ENCODE measurements around the gene ENTR1. TPM values are rescaled to one million over a fixed set of nuclear protein-coding genes. Genes with fewer than 3 reads are reported as not detected.

Gene ENTR1, protein sequence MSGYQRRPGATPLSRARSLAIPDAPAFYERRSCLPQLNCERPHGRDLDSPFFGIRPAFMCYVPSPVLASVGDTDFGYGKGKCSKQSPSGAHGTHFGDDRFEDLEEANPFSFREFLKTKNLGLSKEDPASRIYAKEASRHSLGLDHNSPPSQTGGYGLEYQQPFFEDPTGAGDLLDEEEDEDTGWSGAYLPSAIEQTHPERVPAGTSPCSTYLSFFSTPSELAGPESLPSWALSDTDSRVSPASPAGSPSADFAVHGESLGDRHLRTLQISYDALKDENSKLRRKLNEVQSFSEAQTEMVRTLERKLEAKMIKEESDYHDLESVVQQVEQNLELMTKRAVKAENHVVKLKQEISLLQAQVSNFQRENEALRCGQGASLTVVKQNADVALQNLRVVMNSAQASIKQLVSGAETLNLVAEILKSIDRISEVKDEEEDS
- total RNA-seq (10 to 100 TPM; 18.2 to 22.9 (median 20.1) TPM), polyA plus RNA-seq (13.6 TPM)
- long read RNA-seq, donor 1, transcript ENTR1-204 (8 exons, 2,129 nt), result major isoform, 22 of 45 reads
- long read RNA-seq, donor 1, partial matches to known transcripts, result 3 of 45 reads
- long read RNA-seq, donor 1, other reads (novel, unspliced or antisense), result 13 of 45 reads
- long read RNA-seq, donor 2, transcript ENTR1-204 (8 exons, 2,129 nt), result major isoform, 7 of 14 reads
- long read RNA-seq, donor 2, partial matches to known transcripts, result 2 of 14 reads
- long read RNA-seq, donor 2, other reads (novel, unspliced or antisense), result 4 of 14 reads
- long read RNA-seq, donor 3, partial matches to known transcripts, result 2 of 7 reads
- long read RNA-seq, donor 3, other reads (novel, unspliced or antisense), result 1 of 7 reads
- long read RNA-seq, donor 4, transcript ENTR1-204 (8 exons, 2,129 nt), result major isoform, 8 of 14 reads
- long read RNA-seq, donor 4, partial matches to known transcripts, result 0 of 14 reads
- long read RNA-seq, donor 4, other reads (novel, unspliced or antisense), result 3 of 14 reads

DNA sequence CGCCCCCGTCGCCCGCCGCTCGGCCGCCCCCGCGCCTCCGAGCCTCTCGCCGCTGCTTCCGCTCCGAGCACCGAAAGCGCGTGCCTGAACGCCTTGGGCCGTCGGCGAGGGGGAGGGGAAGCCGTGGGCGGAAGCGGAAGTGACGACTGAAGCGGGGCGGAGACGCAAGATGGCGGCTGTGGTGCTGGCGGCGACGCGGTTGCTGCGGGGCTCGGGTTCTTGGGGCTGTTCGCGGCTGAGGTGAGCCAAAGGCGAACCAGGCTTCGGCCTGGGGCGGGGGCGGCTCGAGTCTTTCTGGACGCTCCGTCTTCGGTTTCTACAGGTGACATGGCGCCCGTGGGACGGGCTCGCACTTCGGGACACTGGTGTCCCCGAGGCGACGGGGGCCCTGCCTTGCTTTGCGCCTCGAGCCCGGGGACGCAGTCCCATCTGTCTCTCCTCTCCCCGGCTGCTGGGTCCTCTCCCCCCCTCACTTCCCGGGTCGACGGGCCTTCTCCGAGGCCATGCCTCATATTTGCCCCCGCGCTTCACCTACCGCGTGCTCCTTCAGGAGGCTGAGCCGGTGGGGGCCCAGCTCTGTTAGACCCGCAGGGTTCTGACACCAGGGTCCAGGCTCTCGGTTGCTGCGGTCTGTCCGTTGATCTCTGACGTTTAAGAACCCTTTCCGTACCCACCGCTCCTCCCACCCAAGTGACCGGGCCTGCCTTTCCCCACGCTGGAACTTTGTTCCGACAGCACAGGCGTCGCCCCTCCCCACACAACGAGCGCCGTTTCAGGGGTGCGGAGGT, at the start of gene ENTR1, which contains the start of gene PMPCA:
TSS of gene ENTR1 (minus strand) at position 115 of the 788 bp plus-strand sequence. CDS start 217 bp downstream, outside the sequence.
TSS of gene PMPCA (plus strand) at position 159 of the 788 bp plus-strand sequence. CDS start at position 170, 11 bp downstream.
- intact Hi-C loops (cut with DNase I), result no loop called here
- H3K27ac ChIP-seq (ENCODE audit: low read length), result peak within 1 kb of the TSS; percentile 76

GRCh38 chr9:136459425-136459824, 49.0 kb upstream of the ENTR1 start:
- Histone ChIP-seq H3K27me3 (ENCODE audit: control insufficient read depth, insufficient read depth) (no peaks in the 10 kb centered on the region), H3K4me3 (ENCODE audit: low read length) (no peak overlapping the region), H3K27ac (ENCODE audit: low read length) (no peak overlapping the region), H3K9me3 (ENCODE audit: control insufficient read depth, low read length) (no peaks in the 10 kb centered on the region), H3K4me1 (ENCODE audit: control insufficient read depth, insufficient read depth, low read length) (no peaks in the 10 kb centered on the region)
- intact Hi-C loops (cut with DNase I), result no loop called here
- ATAC-seq, result no peak
- WGBS, result 96% methylated on average over 28 of the region's 28 CpGs
- DNase-seq, result peak in 2 of 3 donors; percentile 36 to 46

More for the DNA sequence above, at the start of gene ENTR1, which contains the start of gene PMPCA:
- Histone ChIP-seq H3K9me3 (ENCODE audit: control insufficient read depth, low read length) (no peaks in the 10 kb centered on the region), H3K27me3 (ENCODE audit: control insufficient read depth, insufficient read depth) (no peaks in the 10 kb centered on the region), H3K4me3 (ENCODE audit: low read length) (peak within 1 kb of the TSS; percentile 75), H3K4me1 (ENCODE audit: control insufficient read depth, insufficient read depth, low read length) (no peaks in the 10 kb centered on the region)
- ATAC-seq, result peak; percentile 89 to 91
- WGBS, result under 1% methylated on average over 83 of the region's 83 CpGs
- DNase-seq, result peak; percentile 92 to 98 (median 97)

- intact Hi-C loops (cut with DNase I), result no loop called here
- Histone ChIP-seq H3K27ac (ENCODE audit: low read length) (no peak overlapping the region), H3K4me3 (ENCODE audit: low read length) (no peak overlapping the region), H3K9me3 (ENCODE audit: control insufficient read depth, low read length) (no peaks in the 10 kb centered on the region), H3K4me1 (ENCODE audit: control insufficient read depth, insufficient read depth, low read length) (no peaks in the 10 kb centered on the region), H3K27me3 (ENCODE audit: control insufficient read depth, insufficient read depth) (no peaks in the 10 kb centered on the region)
- 96% methylated on average over 24 of the region's 24 CpGs for WGBS
- DNase-seq (peak in 2 of 3 donors; percentile 36 to 43), ATAC-seq (no peak)
Measured at GRCh38 chr9:136457326-136457725, 46.9 kb upstream of the ENTR1 start.

GRCh38 chr9:136456258-136456657, 45.8 kb upstream of the ENTR1 start:
- no peaks in the 10 kb centered on the region for H3K9me3 ChIP-seq (ENCODE audit: control insufficient read depth, low read length)
- no peak overlapping the region for H3K4me3 ChIP-seq (ENCODE audit: low read length)
- intact Hi-C loops (cut with DNase I), result no loop called here
- no peak for ATAC-seq
- WGBS, result 82% methylated on average over 9 of the region's 9 CpGs
- no peaks in the 10 kb centered on the region for H3K4me1 ChIP-seq (ENCODE audit: control insufficient read depth, insufficient read depth, low read length)
- no peaks in the 10 kb centered on the region for H3K27me3 ChIP-seq (ENCODE audit: control insufficient read depth, insufficient read depth)
- no peak overlapping the region for H3K27ac ChIP-seq (ENCODE audit: low read length)
- DNase-seq, result peak in 2 of 3 donors; percentile 24 to 38

DNA sequence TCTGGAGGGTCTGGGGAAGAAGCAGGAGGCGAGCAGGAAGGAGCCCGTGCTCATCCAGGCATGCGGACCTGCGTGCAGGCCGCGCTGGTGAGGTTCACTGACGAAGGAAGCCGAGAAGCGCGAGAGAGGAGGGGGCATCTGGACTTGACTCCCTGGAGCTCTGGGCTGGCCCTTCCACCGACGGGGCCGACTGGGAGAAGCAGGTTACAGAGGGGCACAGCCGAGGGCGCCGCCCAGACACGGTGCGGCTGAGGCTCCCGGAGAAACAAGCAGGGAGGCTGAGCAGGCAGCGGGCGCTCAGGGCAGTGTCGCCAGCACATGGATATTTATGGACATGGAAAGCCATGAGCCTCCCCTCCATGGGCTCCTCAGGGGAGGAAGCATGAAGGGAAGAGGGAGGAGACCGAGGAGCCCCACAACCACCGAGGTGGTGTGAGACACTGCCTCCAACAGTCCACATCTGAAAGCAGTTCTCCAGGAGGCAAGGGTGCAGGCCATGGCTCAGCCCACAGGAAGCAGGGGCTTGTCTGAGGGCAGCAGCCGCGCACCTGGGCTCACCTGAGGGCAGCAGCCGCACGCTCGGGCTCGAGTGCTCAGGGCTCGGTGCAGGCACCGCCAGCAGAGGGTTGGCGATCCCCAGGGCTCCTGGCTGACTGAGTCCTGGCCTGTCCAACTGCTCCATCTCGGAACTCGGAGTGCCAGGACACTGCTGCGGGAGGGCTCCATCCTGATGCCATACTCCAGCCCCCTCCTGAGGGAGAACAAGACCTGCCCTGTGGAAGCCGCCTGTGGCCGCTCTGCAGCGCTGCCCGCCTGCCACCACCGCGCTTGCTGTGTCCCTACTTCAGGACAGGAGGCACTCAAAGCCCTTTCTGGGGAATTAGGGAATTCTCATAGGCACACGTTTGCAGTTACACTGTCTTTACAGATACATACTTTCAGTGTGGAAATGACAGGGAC, 44.9 kb upstream of the ENTR1 start:
- no peak overlapping the region for H3K27ac ChIP-seq (ENCODE audit: low read length)
- intact Hi-C loops (cut with DNase I), result no loop called here
- no peak overlapping the region for H3K4me3 ChIP-seq (ENCODE audit: low read length)
- ATAC-seq (no peak), DNase-seq (peak in 2 of 3 donors; percentile 46 to 67)
- no peaks in the 10 kb centered on the region for H3K27me3 ChIP-seq (ENCODE audit: control insufficient read depth, insufficient read depth)
- no peaks in the 10 kb centered on the region for H3K9me3 ChIP-seq (ENCODE audit: control insufficient read depth, low read length)
- WGBS, result 91% methylated on average over 43 of the region's 43 CpGs
- H3K4me1 ChIP-seq (ENCODE audit: control insufficient read depth, insufficient read depth, low read length), result no peaks in the 10 kb centered on the region

- ATAC-seq (no peak), DNase-seq (peak in 2 of 3 donors; percentile 39 to 56)
- no peak overlapping the region for H3K27ac ChIP-seq (ENCODE audit: low read length)
- H3K4me3 ChIP-seq (ENCODE audit: low read length), result no peak overlapping the region
- H3K9me3 ChIP-seq (ENCODE audit: control insufficient read depth, low read length), result no peaks in the 10 kb centered on the region
- WGBS, result 86% methylated on average over 25 of the region's 25 CpGs
- intact Hi-C loops (cut with DNase I), result no loop called here
- no peaks in the 10 kb centered on the region for H3K4me1 ChIP-seq (ENCODE audit: control insufficient read depth, insufficient read depth, low read length)
- H3K27me3 ChIP-seq (ENCODE audit: control insufficient read depth, insufficient read depth), result no peaks in the 10 kb centered on the region
Measured at GRCh38 chr9:136454026-136454796, 43.8 kb upstream of the ENTR1 start.

DNA sequence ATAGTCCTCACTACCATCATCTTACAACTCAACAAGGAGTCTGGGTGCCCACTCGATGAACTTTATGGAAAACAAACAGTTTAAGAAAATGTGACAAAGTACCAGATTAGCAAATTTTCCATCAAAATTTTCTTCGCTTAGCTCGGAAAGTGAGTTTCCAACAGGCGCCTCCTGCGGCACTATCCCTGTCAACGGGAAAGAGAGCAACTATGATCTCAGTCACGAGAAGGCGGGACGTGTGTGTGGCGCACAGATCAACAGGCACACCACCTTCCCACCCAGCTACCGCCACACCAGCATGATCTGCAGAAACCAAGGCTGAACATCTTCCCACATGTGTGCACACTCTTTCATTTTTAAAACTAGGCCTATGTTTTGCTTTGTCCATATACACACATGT, 42.9 kb upstream of the ENTR1 start:
- H3K27ac ChIP-seq (ENCODE audit: low read length), result no peak overlapping the region
- H3K4me3 ChIP-seq (ENCODE audit: low read length), result no peak overlapping the region
- H3K9me3 ChIP-seq (ENCODE audit: control insufficient read depth, low read length), result no peaks in the 10 kb centered on the region
- DNase-seq, result peak in 1 of 3 donors; percentile 33
- WGBS, result 91% methylated on average over 11 of the region's 11 CpGs
- intact Hi-C loops (cut with DNase I), result no loop called here
- H3K27me3 ChIP-seq (ENCODE audit: control insufficient read depth, insufficient read depth), result no peaks in the 10 kb centered on the region
- no peak for ATAC-seq
- no peaks in the 10 kb centered on the region for H3K4me1 ChIP-seq (ENCODE audit: control insufficient read depth, insufficient read depth, low read length)

- Histone ChIP-seq H3K4me3 (ENCODE audit: low read length) (no peak overlapping the region), H3K4me1 (ENCODE audit: control insufficient read depth, insufficient read depth, low read length) (no peaks in the 10 kb centered on the region), H3K9me3 (ENCODE audit: control insufficient read depth, low read length) (no peaks in the 10 kb centered on the region), H3K27ac (ENCODE audit: low read length) (no peak overlapping the region), H3K27me3 (ENCODE audit: control insufficient read depth, insufficient read depth) (no peaks in the 10 kb centered on the region)
- intact Hi-C loops (cut with DNase I), result no loop called here
- DNase-seq, result peak in 2 of 3 donors; percentile 19 to 46
- WGBS, result 87% methylated on average over 26 of the region's 26 CpGs
- no peak for ATAC-seq
Measured at GRCh38 chr9:136451221-136451877, 40.9 kb upstream of the ENTR1 start.

DNA sequence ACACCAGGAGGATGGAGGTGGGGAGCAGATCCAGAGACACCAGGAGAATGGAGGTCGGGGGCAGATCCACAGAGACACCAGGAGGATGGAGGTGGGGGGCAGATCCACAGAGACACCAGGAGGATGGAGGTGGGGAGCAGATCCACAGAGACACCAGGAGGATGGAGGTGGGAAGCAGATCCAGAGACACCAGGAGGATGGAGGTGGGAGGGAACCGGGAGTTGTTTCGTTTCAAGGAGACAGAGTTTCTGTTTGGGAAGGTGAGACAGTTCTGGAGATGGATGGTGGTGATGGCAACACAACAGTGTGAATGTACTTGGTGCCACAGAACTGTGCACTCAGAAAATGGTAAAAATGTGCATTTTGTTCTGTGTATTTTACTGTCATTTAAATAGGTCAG, 38.2 kb upstream of the ENTR1 start:
- ATAC-seq, result no peak
- Histone ChIP-seq H3K27ac (ENCODE audit: low read length) (no peak overlapping the region), H3K4me1 (ENCODE audit: control insufficient read depth, insufficient read depth, low read length) (no peaks in the 10 kb centered on the region), H3K4me3 (ENCODE audit: low read length) (no peak overlapping the region), H3K9me3 (ENCODE audit: control insufficient read depth, low read length) (no peaks in the 10 kb centered on the region), H3K27me3 (ENCODE audit: control insufficient read depth, insufficient read depth) (no peaks in the 10 kb centered on the region)
- WGBS, result 90% methylated on average over 3 of the region's 3 CpGs
- intact Hi-C loops (cut with DNase I), result no loop called here
- DNase-seq, result no peak

All from right cardiac atrium (tissue), 5 donors.